Measurements from ENCODE around the gene MAPK10. TPM values are rescaled to one million over a fixed set of nuclear protein-coding genes. Genes with fewer than 3 reads are reported as not detected.

Gene MAPK10
- total and polyA plus RNA-seq, 8 donors = 1.4 to 103 (median 15.0) TPM

- H3K4me3 ChIP-seq = no peak overlapping the region
- no peaks in the 10 kb centered on the region for H3K27me3 ChIP-seq
- H3K4me1 ChIP-seq = peaks cover 0 to 27% (median 0%) of the 10 kb centered on the region in 4 donors
- intact Hi-C loops (cut with DNase I; ENCODE audit: low total_unique reads) = no loop called here
- H3K36me3 ChIP-seq = no peaks in the 10 kb centered on the region
- H3K9me3 ChIP-seq = no peaks in the 10 kb centered on the region
- peak in 1 of 2 donors; percentile 88 for DNase-seq
- TF ChIP-seq POLR2A (IDR thresholded peaks at IDR 0.05) (no peak), CTCF (IDR thresholded peaks at IDR 0.05) (no peak), POLR2AphosphoS5 (IDR thresholded peaks at IDR 0.05) (peak in 1 of 3 donors; percentile 22), EP300 (IDR thresholded peaks at IDR 0.05) (no peak)
- no peak overlapping the region for H3K27ac ChIP-seq
- 38 to 51% (median 40%) methylated on average over 4 of the region's 4 CpGs for WGBS, 5 donors
These were observed 57.6 kb downstream of the MAPK10 start for GRCh38 chr4:86302251-86302650.

GRCh38 chr4:86300516-86300915 lies 59.3 kb downstream of the MAPK10 start:
- TF ChIP-seq POLR2AphosphoS5 (IDR thresholded peaks at IDR 0.05) (no peak), POLR2A (IDR thresholded peaks at IDR 0.05) (no peak)
- Histone ChIP-seq H3K27ac (no peak overlapping the region), H3K36me3 (no peaks in the 10 kb centered on the region), H3K4me1 (peaks cover 0 to 23% (median 0%) of the 10 kb centered on the region in 4 donors), H3K4me3 (no peak overlapping the region), H3K9me3 (no peaks in the 10 kb centered on the region), H3K27me3 (no peaks in the 10 kb centered on the region)
- intact Hi-C loops (cut with DNase I; ENCODE audit: low total_unique reads) = no loop called here
- peak in 1 of 2 donors; percentile 26 for DNase-seq
- 28 to 46% (median 38%) methylated on average over 3 of the region's 3 CpGs for WGBS, 5 donors

GRCh38 chr4:86296865-86297264 lies 63.0 kb downstream of the MAPK10 start:
- H3K4me1 ChIP-seq = peaks cover 0 to 15% (median 0%) of the 10 kb centered on the region in 4 donors
- H3K27ac ChIP-seq = no peak overlapping the region
- no peaks in the 10 kb centered on the region for H3K9me3 ChIP-seq
- H3K27me3 ChIP-seq = no peaks in the 10 kb centered on the region
- no peaks in the 10 kb centered on the region for H3K36me3 ChIP-seq
- intact Hi-C loops (cut with DNase I; ENCODE audit: low total_unique reads) = no loop called here
- 78 to 89% (median 85%) methylated on average over 6 of the region's 6 CpGs for WGBS, 5 donors
- TF ChIP-seq EP300 (IDR thresholded peaks at IDR 0.05) = no peak
- no peak for TF ChIP-seq CTCF (IDR thresholded peaks at IDR 0.05)
- TF ChIP-seq POLR2AphosphoS5 (IDR thresholded peaks at IDR 0.05) = no peak
- TF ChIP-seq POLR2A (IDR thresholded peaks at IDR 0.05) = no peak
- DNase-seq = no peak
- no peak overlapping the region for H3K4me3 ChIP-seq

GRCh38 chr4:86294883-86295282 lies 65.0 kb downstream of the MAPK10 start:
- intact Hi-C loops (cut with DNase I; ENCODE audit: low total_unique reads) = no loop called here
- WGBS, 5 donors = 87 to 93% (median 89%) methylated on average over 11 of the region's 11 CpGs
- Histone ChIP-seq H3K4me3 (no peak overlapping the region), H3K4me1 (no peaks in the 10 kb centered on the region), H3K36me3 (no peaks in the 10 kb centered on the region), H3K27me3 (no peaks in the 10 kb centered on the region), H3K9me3 (no peaks in the 10 kb centered on the region), H3K27ac (no peak overlapping the region)
- no peak for DNase-seq
- TF ChIP-seq POLR2AphosphoS5 (IDR thresholded peaks at IDR 0.05) = no peak
- no peak for TF ChIP-seq EP300 (IDR thresholded peaks at IDR 0.05)
- no peak for TF ChIP-seq CTCF (IDR thresholded peaks at IDR 0.05)
- TF ChIP-seq POLR2A (IDR thresholded peaks at IDR 0.05) = no peak

GRCh38 chr4:86291180-86291579 lies 68.7 kb downstream of the MAPK10 start:
- Histone ChIP-seq H3K27ac (no peak overlapping the region), H3K9me3 (no peaks in the 10 kb centered on the region), H3K27me3 (no peaks in the 10 kb centered on the region), H3K4me1 (no peaks in the 10 kb centered on the region), H3K36me3 (no peaks in the 10 kb centered on the region), H3K4me3 (no peak overlapping the region)
- no peak for DNase-seq
- TF ChIP-seq POLR2A (IDR thresholded peaks at IDR 0.05) = no peak
- no peak for TF ChIP-seq CTCF (IDR thresholded peaks at IDR 0.05)
- TF ChIP-seq POLR2AphosphoS5 (IDR thresholded peaks at IDR 0.05) = no peak
- no peak for TF ChIP-seq EP300 (IDR thresholded peaks at IDR 0.05)
- intact Hi-C loops (cut with DNase I; ENCODE audit: low total_unique reads) = no loop called here
- WGBS, 5 donors = 81 to 93% (median 88%) methylated on average over 2 of the region's 2 CpGs
